K562 (cell line): ENCODE results near the gene PARP14. TPM values are rescaled to one million over a fixed set of nuclear protein-coding genes. Genes with fewer than 3 reads are reported as not detected.

Source experiments
- CBX2 ChIP-seq: fragments of 200-600 bp; sonication (generic); IDR thresholded peaks from one replicate; pipeline ENCODE4 v1.6.1; 2012; ENCODE audit warnings: mild to moderate bottlenecking, low read length, inconsistent platforms; ENCODE audit not compliant: insufficient read depth, poor library complexity, severe bottlenecking
- CCAR2 ChIP-seq: fragments of 200-400 bp; formaldehyde crosslinking; IDR thresholded peaks from 2 replicates; pipeline ENCODE4 v1.6.1; 2017; ENCODE audit warnings: mild to moderate bottlenecking, low read depth, low read length
- CTBP1 ChIP-seq: fragments of 450-650 bp; IDR thresholded peaks from 2 replicates; pipeline ENCODE4 v1.6.1; 2016; ENCODE audit warnings: borderline replicate concordance
- DDX20 ChIP-seq: fragments of 450-650 bp; IDR thresholded peaks from 2 replicates; pipeline ENCODE4 v1.6.1; 2016; ENCODE audit warnings: missing genetic modification characterization, low read depth, mild to moderate bottlenecking, missing compliant biosample characterization, moderate library complexity
- EGR1 ChIP-seq: fragments of 450-650 bp; conservative IDR thresholded peaks from 2 replicates; pipeline ENCODE4 v1.6.1; 2017; ENCODE audit warnings: mild to moderate bottlenecking
- EP400 ChIP-seq: fragments of 450-650 bp; IDR thresholded peaks from 2 replicates; pipeline ENCODE4 v1.6.1; 2017; ENCODE audit warnings: antibody characterized with exemption, mild to moderate bottlenecking, moderate library complexity
- ETS2 ChIP-seq: IDR thresholded peaks from 2 replicates; pipeline ENCODE4 v1.6.1; 2016; ENCODE audit warnings: borderline replicate concordance, missing genetic modification characterization, mild to moderate bottlenecking, moderate library complexity, missing compliant biosample characterization; ENCODE audit not compliant: poor library complexity, severe bottlenecking
- GABPA ChIP-seq: fragments of 200-800 bp; sonication (Bioruptor generic); conservative IDR thresholded peaks from 2 replicates; pipeline ENCODE4 v1.6.1; 2016; ENCODE audit warnings: low read depth, missing genetic modification characterization, missing compliant biosample characterization
- IRF9 ChIP-seq: fragments of 450-650 bp; IDR thresholded peaks from 2 replicates; pipeline ENCODE4 v1.6.1; 2016; ENCODE audit warnings: missing biosample characterization, missing genetic modification characterization
- KDM1A ChIP-seq, 2 experiments: fragments of 450-650 bp; IDR thresholded peaks; 2 replicates each; pipeline ENCODE4 v1.6.1; 2016; ENCODE audit warnings: mild to moderate bottlenecking in 2 of 2
- MYC ChIP-seq, 2 experiments: fragments of 250-450 bp in 1 of 2; sonication (Bioruptor Pico) in 1 of 2; IDR thresholded peaks; 2 replicates each; pipeline versions ENCODE4 v1.5.1 to v1.6.1; 2012 to 2021; ENCODE audit warnings: low read depth in 2 of 2, borderline replicate concordance in 1 of 2, improper control_type of control experiment in 1 of 2, low read length in 1 of 2, mild to moderate bottlenecking in 1 of 2, moderate library complexity in 1 of 2
- NEUROD1 ChIP-seq: fragments of 150-350 bp; IDR thresholded peaks from 2 replicates; pipeline ENCODE4 v1.6.1; 2014; ENCODE audit warnings: borderline replicate concordance, low read length, low read depth; ENCODE audit not compliant: partially characterized antibody
- OTX1 ChIP-seq: fragments of 450-650 bp; formaldehyde crosslinking; IDR thresholded peaks from 2 replicates; pipeline ENCODE4 v1.4.0; 2022; ENCODE audit warnings: mild to moderate bottlenecking
- POLR2AphosphoS5 ChIP-seq: IDR thresholded peaks from 2 replicates; pipeline ENCODE4 v1.6.1; 2011; ENCODE audit warnings: mild to moderate bottlenecking, low read depth, low read length, moderate library complexity; ENCODE audit not compliant: control insufficient read depth, insufficient read depth
- SAFB ChIP-seq: fragments of 200-400 bp; formaldehyde crosslinking; IDR thresholded peaks from 2 replicates; pipeline ENCODE4 v1.6.1; 2017; ENCODE audit warnings: low read depth, low read length, borderline replicate concordance
- SIRT6 ChIP-seq: IDR thresholded peaks from one replicate; pipeline ENCODE4 v1.6.1; 2012; ENCODE audit warnings: low read depth, mild to moderate bottlenecking, control low read depth, inconsistent platforms, low read length, moderate library complexity
- SMARCA4 ChIP-seq: fragments of 450-650 bp; IDR thresholded peaks from 2 replicates; pipeline ENCODE4 v1.6.1; 2016
- STAT5A ChIP-seq: IDR thresholded peaks from 2 replicates; pipeline ENCODE4 v1.6.1; 2012; ENCODE audit warnings: low read length, inconsistent platforms, borderline replicate concordance
- TAL1 ChIP-seq: fragments of 450-650 bp; IDR thresholded peaks from 2 replicates; pipeline ENCODE4 v1.6.1; 2016; ENCODE audit warnings: mild to moderate bottlenecking
- U2AF1 ChIP-seq: fragments of 200-400 bp; formaldehyde crosslinking; optimal IDR thresholded peaks from 2 replicates; pipeline ENCODE3; 2017; ENCODE audit warnings: mild to moderate bottlenecking, low read depth, low read length, moderate library complexity
- YY1 ChIP-seq, 3 experiments: IDR thresholded peaks; 2 replicates each; pipeline ENCODE4 v1.6.1; 2011; ENCODE audit warnings: low read length in 2 of 3, mild to moderate bottlenecking in 2 of 3, moderate library complexity in 2 of 3, borderline replicate concordance in 1 of 3, control low read depth in 1 of 3, low read depth in 1 of 3; ENCODE audit not compliant: insufficient read depth in 3 of 3, insufficient replicate concordance in 2 of 3, control insufficient read depth in 1 of 3, insufficient read length in 1 of 3; ENCODE audit errors: extremely low read depth in 1 of 3
- ZBTB1 ChIP-seq: sonication (generic); formaldehyde crosslinking; IDR thresholded peaks from 2 replicates; pipeline ENCODE4 v1.8.1; 2023; ENCODE audit warnings: missing genetic modification reagents, low read depth, mild to moderate bottlenecking, borderline replicate concordance
- ZFP91 ChIP-seq: sonication (generic); formaldehyde crosslinking; IDR thresholded peaks from 2 replicates; pipeline ENCODE4 v1.8.0; 2022; ENCODE audit warnings: mild to moderate bottlenecking, missing genetic modification reagents
- ZNF12 ChIP-seq: sonication (generic); formaldehyde crosslinking; IDR thresholded peaks from 2 replicates; pipeline ENCODE4 v1.4.0; 2020; ENCODE audit warnings: mild to moderate bottlenecking, missing genetic modification reagents
- ZNF133 ChIP-seq: fragments of 250-450 bp; sonication (Bioruptor Pico); IDR thresholded peaks from 2 replicates; pipeline ENCODE4 v1.4.0; 2020; ENCODE audit warnings: mild to moderate bottlenecking
- ZNF24 ChIP-seq: fragments of 450-650 bp; IDR thresholded peaks from 2 replicates; pipeline ENCODE4 v1.6.1; 2016
- ZNF316 ChIP-seq: fragments of 450-650 bp; IDR thresholded peaks from 2 replicates; pipeline ENCODE4 v1.6.1; 2016
- ZNF41 ChIP-seq: fragments of 250-450 bp; sonication (Bioruptor Pico); conservative IDR thresholded peaks from 2 replicates; pipeline ENCODE4 v1.4.0; 2020; ENCODE audit warnings: mild to moderate bottlenecking
- ZNF444 ChIP-seq: fragments of 250-450 bp; sonication (Bioruptor Pico); IDR thresholded peaks from 2 replicates; pipeline ENCODE4 v1.4.0; 2020; ENCODE audit warnings: mild to moderate bottlenecking, moderate library complexity
- polyA plus RNA-seq, 8 experiments: library from polyadenylated mRNA; depleted of rRNA in 4 of 8; stranded (reverse) in 5 of 8; unstranded in 3 of 8; fragments of >200 nt; fragmentation: Nextera tagmentation in 2 of 8; fragmentation: Illumina TruSeq in 1 of 8; extraction: Ambion mirVana in 2 of 8; extraction: Trizol in 1 of 8; gene quantifications; 2 replicates each; pipeline versions ENCODE4 v1.2.1 to v1.2.3, GENCODE V29; 2011 to 2014; ENCODE audit warnings: inconsistent platforms in 1 of 8, missing spikeins in 1 of 8
- total RNA-seq, 7 experiments: library from RNA; depleted of rRNA in 6 of 7; stranded (reverse); fragments of >200 nt in 6 of 7; fragmentation: Illumina TruSeq in 2 of 7; extraction: Trizol in 2 of 7; gene quantifications; 2 replicates each; pipeline versions ENCODE4 v1.2.1 to v1.2.3, GENCODE V29; 2011 to 2021; ENCODE audit warnings: low replicate concordance in 1 of 7

PARP14 gene
- total and polyA plus RNA-seq, 9 of the 15 experiments (the other 6 are each of a cell fraction or from before 2014, with no cell fraction given) = 3.1 to 14.4 (median 9.0) TPM

GRCh38 chr3:122730240-122730639 is 49.6 kb downstream of the PARP14 start (continued):
- TF ChIP-seq KDM1A (IDR thresholded peaks at IDR 0.05) = 0 out of 4 replicates have a peak, but pooled peaks of 1 of the 2 experiments have one; percentile 23
- TF ChIP-seq SMARCA4 = peak; percentile 70
- no peak for TF ChIP-seq EP400
- no peak for TF ChIP-seq IRF9 (tag)
- peak in 1 of 3 experiments; percentile 14 for TF ChIP-seq YY1 (IDR thresholded peaks at IDR 0.05; ENCODE audit: borderline replicate concordance in 1 of 3, control insufficient read depth in 1 of 3, extremely low read depth in 1 of 3, insufficient read depth in 3 of 3, insufficient read length in 1 of 3, insufficient replicate concordance in 2 of 3, low read depth in 1 of 3, low read length in 2 of 3)
- no peak for TF ChIP-seq CCAR2
- no peak for TF ChIP-seq SIRT6
- peak; percentile 50; the same call in 1 of the 2 replicates for TF ChIP-seq STAT5A
- TF ChIP-seq U2AF1 = no peak
- no peak for TF ChIP-seq ETS2
- TF ChIP-seq TAL1 = peak; percentile 80
- TF ChIP-seq POLR2AphosphoS5 = peak; percentile 71
- no peak for TF ChIP-seq ZBTB1 (CRISPR knock-in tag)
- TF ChIP-seq ZNF316 = no peak
- no peak for TF ChIP-seq SAFB
- TF ChIP-seq OTX1 (CRISPR knock-in tag) = no peak
- TF ChIP-seq ZFP91 = no peak
- TF ChIP-seq MYC (IDR thresholded peaks at IDR 0.05; ENCODE audit: low read depth, low read length) = no peak
- TF ChIP-seq MYC (CRISPR knock-in tag; IDR thresholded peaks at IDR 0.05; ENCODE audit: borderline replicate concordance, low read depth) = no peak
- TF ChIP-seq GABPA (tag) = no peak
- no peak for TF ChIP-seq ZNF12 (CRISPR knock-in tag)
- peak; percentile 25; the same call in 1 of the 2 replicates for TF ChIP-seq CTBP1
- no peak for TF ChIP-seq ZNF24
- no peak for TF ChIP-seq NEUROD1
- TF ChIP-seq ZNF41 (CRISPR knock-in tag) = no peak
- TF ChIP-seq ZNF444 (CRISPR knock-in tag) = no peak
- TF ChIP-seq CBX2 = no peak
- TF ChIP-seq DDX20 (tag) = no peak
- TF ChIP-seq ZNF133 (CRISPR knock-in tag) = no peak
- no peak for TF ChIP-seq EGR1
